ENCODE data around the gene CCNF. TPM values are rescaled to one million over a fixed set of nuclear protein-coding genes. Genes with fewer than 3 reads are reported as not detected.
A peak's percentile ranks its signal among the peaks of the same experiment; 100 is the strongest.

CCNF gene
- total and polyA plus RNA-seq, 9 of the 15 experiments (the other 6 are each of a cell fraction or from before 2014, with no cell fraction given): 4.1 to 70.1 (median 29.5) TPM

DNA sequence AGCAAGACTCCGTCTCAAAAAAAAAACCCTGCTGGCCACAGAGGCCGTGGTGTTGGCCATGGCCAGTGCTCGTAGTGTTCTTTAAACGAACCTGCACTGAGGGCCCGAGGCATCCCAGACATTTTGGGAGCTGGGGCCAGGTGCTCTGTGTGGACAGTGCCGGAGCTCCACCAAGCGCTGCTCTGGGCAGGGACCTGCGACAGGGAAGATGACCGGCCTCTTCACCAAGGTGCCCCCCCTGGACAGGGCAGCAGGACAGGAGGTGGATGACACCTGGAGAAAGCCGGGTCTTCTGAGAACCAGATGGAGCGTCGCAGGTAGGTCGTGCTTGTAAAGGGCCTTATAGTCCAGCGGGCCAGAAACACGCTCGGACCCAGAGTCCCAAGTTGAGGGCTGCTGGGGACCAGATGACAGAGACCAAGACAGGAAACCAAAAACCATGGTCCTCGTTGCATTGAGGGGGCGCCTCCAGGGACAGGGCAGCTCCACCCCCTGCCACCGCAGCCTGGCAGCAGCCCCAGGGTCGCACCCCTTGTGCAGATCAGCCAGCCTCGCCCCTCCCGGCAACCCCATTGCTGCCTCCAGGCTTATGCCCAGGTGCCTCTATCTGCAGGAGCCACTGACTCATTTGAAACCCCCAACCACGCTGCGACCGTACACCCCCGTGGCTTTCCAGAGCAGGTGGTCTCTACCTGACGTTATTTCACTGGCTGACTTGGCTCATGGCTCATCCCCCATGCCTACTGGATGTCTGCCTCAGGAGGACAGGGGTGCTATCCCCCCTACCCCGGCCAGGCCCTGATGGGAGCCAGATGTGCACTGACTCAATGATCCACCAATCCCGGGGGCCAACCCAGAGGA is 37.6 kb downstream of the CCNF start:
- Histone ChIP-seq H3K27me3 (ENCODE audit: control insufficient read depth in 2 of 2, insufficient read depth in 2 of 2, low read length in 2 of 2) (no peaks in the 10 kb centered on the region), H3K9me3 (replicated peaks; ENCODE audit: control insufficient read depth, insufficient read depth, low read depth, low read length) (no peaks in the 10 kb centered on the region), H3K4me2 (ENCODE audit: insufficient read depth, low read length) (no peak overlapping the region), H2AFZ (ENCODE audit: low read depth, low read length) (no peak overlapping the region), H3K4me3 (no peak overlapping the region), H3K9ac (ENCODE audit: insufficient read depth in 1 of 2, low read depth in 2 of 2, low read length in 2 of 2) (peak overlapping the region in 1 of 2 experiments; percentile 74; a peak in 2 of 4 replicates), H3K9me1 (ENCODE audit: control insufficient read depth, insufficient read depth, low read length) (no peaks in the 10 kb centered on the region), H4K20me1 (replicated peaks; ENCODE audit: control insufficient read depth, insufficient read depth, low read length) (0 out of 2 replicates have a peak, but pooled peaks cover 4% of the 10 kb centered on the region), H3K79me2 (ENCODE audit: control insufficient read depth, insufficient read depth, low read length) (no peaks in the 10 kb centered on the region), H3K4me1 (replicated peaks in 1 of 2; ENCODE audit: control insufficient read depth in 2 of 2, insufficient read depth in 2 of 2, low read length in 2 of 2) (peaks cover 3 to 78% of the 10 kb centered on the region in 2 experiments; a peak in 4 of 5 replicates), H3K27ac (ENCODE audit: extremely low read depth, low read depth, low read length) (no peak overlapping the region), H3K36me3 (ENCODE audit: control insufficient read depth, insufficient read depth, low read length) (peaks cover 11% of the 10 kb centered on the region; the same call in 1 of the 3 replicates)
- ChIA-PET POLR2A (no interaction called here), CTCF (ENCODE audit: low intra/inter-chr PET ratio) (no interaction called here)
- in situ Hi-C loops (cut with MboI): no loop called here
- WGBS (ENCODE audit: insufficient coverage, low coverage, missing lambda C conversion rate): 70% methylated on average over 20 of the region's 29 CpGs
- intact Hi-C loops (cut with micrococcal nuclease): loop anchor here (5.0 kb wide), 1 partner anchor 35 kb away; no protein-coding TSS in a partner anchor
- FAIRE-seq: no peak
- no peak for ATAC-seq
- BruUV-seq (replicated peaks): no TSS peak
- DNase-seq (ENCODE audit: extremely low read depth in 1 of 4, low spot score in 3 of 4): no peak
- TF ChIP-seq ZNF24 (IDR thresholded peaks at IDR 0.05) (no peak), POLR2A (conservative IDR thresholded peaks at IDR 0.05) (0 out of 2 replicates have a peak, but pooled peaks have one; percentile 15), POLR2G (IDR thresholded peaks at IDR 0.05; ENCODE audit: low read depth, low read length) (peak; percentile 48; the same call in 1 of the 2 replicates), RBFOX2 (IDR thresholded peaks at IDR 0.05; ENCODE audit: low read depth, low read length) (0 out of 2 replicates have a peak, but pooled peaks have one; percentile 2), SMAD3 (CRISPR knock-in tag; conservative IDR thresholded peaks at IDR 0.05) (no peak), SP1 (CRISPR knock-in tag; IDR thresholded peaks at IDR 0.05) (no peak)

Measured in K562 (cell line).